Ascending aorta (tissue), 2 donors: ENCODE results near the gene EIF4G3. TPM values are rescaled to one million over a fixed set of nuclear protein-coding genes. Genes with fewer than 3 reads are reported as not detected.
A peak's percentile ranks its signal among the peaks of the same experiment; 100 is the strongest.
"Not testable (repeated sequence)": the region's sequence is repeated elsewhere in the genome, so short reads cannot be mapped to it uniquely, and the experiment has no call there.

Source experiments
- DNase-seq, 2 donors: peaks; one replicate each; pipeline ENCODE4 v3.0.0-alpha.2; 2019; ENCODE audit warnings: low spot score in 2 of 2
- H3K27ac ChIP-seq, 2 donors: fragments of 200-600 bp; sonication (generic); one replicate each; pipeline ENCODE4 v1.5.1; 2016 to 2017; ENCODE audit warnings: mild to moderate bottlenecking in 1 of 2
- H3K27me3 ChIP-seq: fragments of 200-600 bp; sonication (generic); one replicate; pipeline ENCODE4 v1.5.1; 2017
- H3K36me3 ChIP-seq, 2 donors: fragments of 200-600 bp; sonication (generic); one replicate each; pipeline ENCODE4 v1.5.1; 2016
- H3K4me1 ChIP-seq, 2 donors: fragments of 200-600 bp; sonication (generic); one replicate each; pipeline ENCODE4 v1.5.1; 2016 to 2017; ENCODE audit warnings: mild to moderate bottlenecking in 1 of 2
- H3K4me3 ChIP-seq, 2 donors: fragments of 200-600 bp; sonication (generic); one replicate each; pipeline ENCODE4 v1.5.1; 2016 to 2017; ENCODE audit warnings: mild to moderate bottlenecking in 1 of 2
- H3K9me3 ChIP-seq, 2 donors: fragments of 200-600 bp; sonication (generic); one replicate each; pipeline ENCODE4 v1.5.1; 2016
- intact Hi-C: fragments of 100-400 bp; cut with DNase I; formaldehyde crosslinking; loops from one replicate; pipeline ENCODE4 v1.15.1; 2023
- total RNA-seq: library from RNA; depleted of rRNA; stranded (reverse); fragments of >200 nt; gene quantifications from one replicate; pipeline ENCODE4 v1.1.0, GENCODE V29; 2016
- TF ChIP-seq, protein P1 (sequence below), 3 experiments: fragments of 200-600 bp in 2 of 3; fragments of 450-650 bp in 1 of 3; sonication (generic) in 2 of 3; IDR thresholded peaks; one replicate each; pipeline ENCODE4 v1.5.1; 2016 to 2019; ENCODE audit warnings: antibody characterized with exemption in 3 of 3, mild to moderate bottlenecking in 1 of 3, moderate library complexity in 1 of 3

The EIF4G3 gene
- total RNA-seq, 1 donor from 2014 or later, result 33.7 TPM

DNA sequence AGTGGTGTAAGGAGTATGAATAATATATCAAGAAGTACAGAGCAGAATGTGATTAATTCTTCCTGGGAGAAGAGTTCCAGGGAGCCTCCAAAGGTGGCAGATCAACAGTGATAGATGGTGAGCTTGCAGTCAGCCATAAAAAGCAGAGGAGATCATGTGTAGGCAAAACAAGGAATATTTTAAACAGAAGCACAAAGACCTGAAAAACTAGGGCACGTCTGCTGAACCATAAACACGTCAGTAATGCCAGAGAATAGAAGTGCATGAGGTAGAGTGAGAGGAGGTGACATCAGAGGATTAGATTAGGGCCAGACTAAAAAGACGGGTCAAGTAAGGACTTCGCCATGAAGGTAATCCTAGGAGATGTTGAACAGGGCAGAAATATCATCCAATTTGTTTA, 151.8 kb downstream of the EIF4G3 start:
- intact Hi-C loops, result no loop called here
- TF ChIP-seq, protein P1, sequence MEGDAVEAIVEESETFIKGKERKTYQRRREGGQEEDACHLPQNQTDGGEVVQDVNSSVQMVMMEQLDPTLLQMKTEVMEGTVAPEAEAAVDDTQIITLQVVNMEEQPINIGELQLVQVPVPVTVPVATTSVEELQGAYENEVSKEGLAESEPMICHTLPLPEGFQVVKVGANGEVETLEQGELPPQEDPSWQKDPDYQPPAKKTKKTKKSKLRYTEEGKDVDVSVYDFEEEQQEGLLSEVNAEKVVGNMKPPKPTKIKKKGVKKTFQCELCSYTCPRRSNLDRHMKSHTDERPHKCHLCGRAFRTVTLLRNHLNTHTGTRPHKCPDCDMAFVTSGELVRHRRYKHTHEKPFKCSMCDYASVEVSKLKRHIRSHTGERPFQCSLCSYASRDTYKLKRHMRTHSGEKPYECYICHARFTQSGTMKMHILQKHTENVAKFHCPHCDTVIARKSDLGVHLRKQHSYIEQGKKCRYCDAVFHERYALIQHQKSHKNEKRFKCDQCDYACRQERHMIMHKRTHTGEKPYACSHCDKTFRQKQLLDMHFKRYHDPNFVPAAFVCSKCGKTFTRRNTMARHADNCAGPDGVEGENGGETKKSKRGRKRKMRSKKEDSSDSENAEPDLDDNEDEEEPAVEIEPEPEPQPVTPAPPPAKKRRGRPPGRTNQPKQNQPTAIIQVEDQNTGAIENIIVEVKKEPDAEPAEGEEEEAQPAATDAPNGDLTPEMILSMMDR (IDR thresholded peaks at IDR 0.05), result no peak
- Histone ChIP-seq H3K27ac (no peak overlapping the region), H3K4me3 (no peak overlapping the region), H3K9me3 (no peaks in the 10 kb centered on the region), H3K4me1 (peaks cover 8 to 20% of the 10 kb centered on the region in 2 donors), H3K36me3 (no peaks in the 10 kb centered on the region), H3K27me3 (no peaks in the 10 kb centered on the region)
- no peak for DNase-seq

DNA sequence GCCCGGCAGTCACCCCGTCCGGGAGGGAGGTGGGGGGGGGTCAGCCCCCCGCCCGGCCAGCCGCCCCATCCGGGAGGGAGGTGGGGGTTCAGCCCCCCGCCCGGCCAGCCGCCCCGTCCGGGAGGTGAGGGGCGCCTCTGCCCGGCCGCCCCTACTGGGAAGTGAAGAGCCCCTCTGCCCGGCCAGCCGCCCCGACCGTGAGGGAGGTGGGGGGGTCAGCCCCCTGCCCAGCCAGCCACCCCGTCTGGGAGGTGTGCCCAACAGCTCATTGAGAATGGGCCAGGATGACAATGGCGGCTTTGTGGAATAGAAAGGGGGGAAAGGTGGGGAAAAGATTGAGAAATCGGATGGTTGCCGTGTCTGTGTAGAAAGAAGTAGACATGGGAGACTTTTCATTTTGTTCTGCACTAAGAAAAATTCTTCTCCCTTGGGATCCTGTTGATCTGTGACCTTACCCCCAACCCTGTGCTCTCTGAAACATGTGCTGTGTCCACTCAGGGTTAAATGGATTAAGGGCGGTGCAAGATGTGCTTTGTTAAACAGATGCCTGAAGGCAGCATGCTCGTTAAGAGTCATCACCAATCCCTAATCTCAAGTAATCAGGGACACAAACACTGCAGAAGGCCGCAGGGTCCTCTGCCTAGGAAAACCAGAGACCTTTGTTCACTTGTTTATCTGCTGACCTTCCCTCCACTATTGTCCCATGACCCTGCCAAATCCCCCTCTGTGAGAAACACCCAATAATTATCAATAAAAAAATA, 152.4 kb downstream of the EIF4G3 start:
- peaks cover 8 to 20% of the 10 kb centered on the region in 2 donors for H3K4me1 ChIP-seq
- H3K36me3 ChIP-seq, H3K27me3 ChIP-seq, H3K27ac ChIP-seq, H3K4me3 ChIP-seq, H3K9me3 ChIP-seq, intact Hi-C loops, DNase-seq: not testable (repeated sequence)

DNA sequence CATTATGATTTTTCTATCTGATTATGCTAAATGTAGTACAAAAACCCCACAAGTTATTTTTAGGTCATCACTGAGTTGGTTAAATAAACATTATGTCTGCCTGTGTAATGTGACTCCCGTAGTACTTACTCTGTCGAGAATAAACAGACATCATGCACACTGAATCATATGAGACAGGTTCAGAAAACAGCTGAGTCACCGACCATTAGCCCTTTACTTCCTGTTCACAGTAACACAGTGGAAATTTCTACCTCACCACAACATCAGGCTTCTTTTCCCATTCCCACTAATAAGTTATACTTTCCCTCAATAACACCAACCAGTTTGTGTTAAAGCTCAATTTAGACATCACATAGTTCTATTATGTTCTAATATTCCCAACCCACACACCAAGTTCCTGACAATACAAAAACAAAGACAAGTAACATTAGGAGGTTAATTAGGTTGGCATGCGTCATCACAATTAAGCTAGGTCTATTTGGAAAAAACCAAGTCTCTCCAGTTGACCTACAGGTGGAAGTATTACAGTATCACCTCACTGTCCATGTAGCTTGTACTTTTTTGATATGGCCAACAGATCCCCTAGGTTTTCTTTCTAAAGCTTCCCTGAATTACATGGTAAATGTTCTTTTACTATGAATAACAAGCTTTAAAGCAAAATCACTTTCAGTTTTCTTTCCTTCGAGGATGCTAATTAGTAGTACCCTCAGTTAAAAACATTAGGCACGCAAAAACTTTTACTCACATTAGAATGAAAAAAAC, 154.2 kb downstream of the EIF4G3 start:
- peak overlapping the region; percentile 85 to 89 for H3K27ac ChIP-seq
- TF ChIP-seq, protein P1 (IDR thresholded peaks at IDR 0.05), result no peak
- H3K9me3 ChIP-seq, result no peaks in the 10 kb centered on the region
- intact Hi-C loops, result no loop called here
- no peaks in the 10 kb centered on the region for H3K27me3 ChIP-seq
- H3K36me3 ChIP-seq, result no peaks in the 10 kb centered on the region
- peak overlapping the region; percentile 22 to 43 for H3K4me3 ChIP-seq
- peaks cover 8 to 20% of the 10 kb centered on the region in 2 donors for H3K4me1 ChIP-seq
- DNase-seq, result peak; percentile 36 to 84

DNA sequence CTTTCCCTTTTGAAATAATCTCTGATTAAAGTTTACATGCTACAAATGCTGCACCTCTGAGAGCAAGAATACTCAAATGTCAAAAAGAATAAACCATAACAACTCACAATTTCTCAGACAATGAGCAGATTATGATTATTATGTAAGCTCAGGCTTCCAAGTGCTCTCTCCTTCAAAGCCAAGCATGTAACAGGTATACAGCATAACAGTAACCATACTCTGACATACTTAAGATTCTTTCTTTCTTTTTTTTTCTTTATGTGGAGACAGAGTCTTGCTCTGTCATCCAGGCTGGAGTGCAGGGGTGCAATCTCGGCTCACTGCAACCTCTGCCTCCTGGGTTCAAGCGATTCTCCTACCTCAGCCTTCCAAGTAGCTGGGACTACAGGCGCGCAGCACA, 155.4 kb downstream of the EIF4G3 start:
- Histone ChIP-seq H3K27ac (peak overlapping the region; percentile 85 to 89), H3K9me3 (no peaks in the 10 kb centered on the region), H3K36me3 (no peaks in the 10 kb centered on the region), H3K27me3 (no peaks in the 10 kb centered on the region), H3K4me1 (peaks cover 8 to 20% of the 10 kb centered on the region in 2 donors), H3K4me3 (no peak overlapping the region)
- no peak for DNase-seq
- intact Hi-C loops, result no loop called here
- TF ChIP-seq, protein P1 (IDR thresholded peaks at IDR 0.05), result no peak

DNA sequence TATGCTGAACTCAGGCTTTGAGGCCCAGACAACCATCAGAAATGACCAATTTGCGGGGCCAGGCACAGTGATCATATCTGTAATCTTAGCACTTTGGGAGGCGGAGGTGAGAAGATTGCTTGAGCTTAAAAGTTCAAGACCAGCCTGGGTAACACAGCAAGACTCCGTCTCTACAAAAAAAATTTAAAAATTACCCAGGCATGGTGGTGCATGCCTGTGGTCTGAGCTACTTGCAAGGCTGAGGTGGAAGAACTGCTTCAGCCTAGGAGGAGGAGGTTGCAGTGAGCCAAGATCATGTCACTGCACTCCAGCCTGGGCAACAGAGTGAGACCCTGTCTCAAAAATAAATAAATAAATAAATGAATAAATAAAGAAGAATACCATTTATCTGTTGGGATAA, 156.5 kb downstream of the EIF4G3 start:
- no peaks in the 10 kb centered on the region for H3K36me3 ChIP-seq
- H3K27ac ChIP-seq, result no peak overlapping the region
- TF ChIP-seq, protein P1 (IDR thresholded peaks at IDR 0.05), result no peak
- no peaks in the 10 kb centered on the region for H3K9me3 ChIP-seq
- intact Hi-C loops, result no loop called here
- peaks cover 8 to 20% of the 10 kb centered on the region in 2 donors for H3K4me1 ChIP-seq
- DNase-seq, result no peak
- H3K27me3 ChIP-seq, result no peaks in the 10 kb centered on the region
- H3K4me3 ChIP-seq, result no peak overlapping the region

DNA sequence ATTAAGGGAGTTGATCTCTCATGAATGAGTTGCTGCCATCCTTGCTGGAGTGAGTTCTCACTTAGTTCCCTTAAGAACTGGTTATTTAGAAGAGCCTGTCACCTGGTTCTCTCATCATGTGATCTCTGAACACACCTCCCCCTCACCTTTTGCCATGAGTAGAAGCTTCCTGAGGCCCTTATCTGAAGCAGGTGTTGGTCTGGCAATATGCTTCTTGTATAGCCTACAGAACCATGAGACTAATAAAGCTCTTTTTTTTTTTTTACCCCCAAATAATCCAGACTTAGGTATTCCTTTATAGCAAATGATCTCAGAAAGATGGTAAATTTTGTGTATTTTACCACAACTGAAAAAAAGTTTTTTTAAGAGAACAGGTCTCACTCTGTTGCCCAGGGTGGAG, 158.0 kb downstream of the EIF4G3 start:
- DNase-seq, result no peak
- intact Hi-C loops, result no loop called here
- no peaks in the 10 kb centered on the region for H3K36me3 ChIP-seq
- no peaks in the 10 kb centered on the region for H3K9me3 ChIP-seq
- no peak overlapping the region for H3K4me3 ChIP-seq
- TF ChIP-seq, protein P1 (IDR thresholded peaks at IDR 0.05), result no peak
- peaks cover 8 to 20% of the 10 kb centered on the region in 2 donors for H3K4me1 ChIP-seq
- no peaks in the 10 kb centered on the region for H3K27me3 ChIP-seq
- H3K27ac ChIP-seq, result no peak overlapping the region
